Body of pancreas (tissue), 4 donors: ENCODE data around the gene GABBR1.

Experiments
- POLR2A ChIP-seq, 3 donors: fragments of 450-650 bp; IDR thresholded peaks; one replicate each; pipeline ENCODE4 v1.6.1; 2016; ENCODE audit warnings: antibody characterized with exemption in 3 of 3, mild to moderate bottlenecking in 2 of 3
- TF ChIP-seq, protein P1 (sequence below), 7 experiments: fragments of 450-650 bp in 4 of 7; fragments of 200-600 bp in 3 of 7; sonication (generic) in 3 of 7; IDR thresholded peaks; one replicate each; pipeline ENCODE4 v1.5.1; 2016 to 2019; ENCODE audit warnings: antibody characterized with exemption in 7 of 7

- TF ChIP-seq, protein P1, sequence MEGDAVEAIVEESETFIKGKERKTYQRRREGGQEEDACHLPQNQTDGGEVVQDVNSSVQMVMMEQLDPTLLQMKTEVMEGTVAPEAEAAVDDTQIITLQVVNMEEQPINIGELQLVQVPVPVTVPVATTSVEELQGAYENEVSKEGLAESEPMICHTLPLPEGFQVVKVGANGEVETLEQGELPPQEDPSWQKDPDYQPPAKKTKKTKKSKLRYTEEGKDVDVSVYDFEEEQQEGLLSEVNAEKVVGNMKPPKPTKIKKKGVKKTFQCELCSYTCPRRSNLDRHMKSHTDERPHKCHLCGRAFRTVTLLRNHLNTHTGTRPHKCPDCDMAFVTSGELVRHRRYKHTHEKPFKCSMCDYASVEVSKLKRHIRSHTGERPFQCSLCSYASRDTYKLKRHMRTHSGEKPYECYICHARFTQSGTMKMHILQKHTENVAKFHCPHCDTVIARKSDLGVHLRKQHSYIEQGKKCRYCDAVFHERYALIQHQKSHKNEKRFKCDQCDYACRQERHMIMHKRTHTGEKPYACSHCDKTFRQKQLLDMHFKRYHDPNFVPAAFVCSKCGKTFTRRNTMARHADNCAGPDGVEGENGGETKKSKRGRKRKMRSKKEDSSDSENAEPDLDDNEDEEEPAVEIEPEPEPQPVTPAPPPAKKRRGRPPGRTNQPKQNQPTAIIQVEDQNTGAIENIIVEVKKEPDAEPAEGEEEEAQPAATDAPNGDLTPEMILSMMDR (IDR thresholded peaks at IDR 0.05) = peak; percentile 89 to 99 (median 97)
- peak; percentile 86 to 97 (median 95) for TF ChIP-seq POLR2A (IDR thresholded peaks at IDR 0.05)
Observed at GRCh38 chr6:29649701-29650673, 17.0 kb upstream of the GABBR1 start.
